ENCODE results near the gene HTRA1.

The HTRA1 gene

GRCh38 chr10:122543676-122544445, 82.5 kb downstream of the HTRA1 start:
- Histone ChIP-seq H3K9ac (ENCODE audit: low read length in 2 of 2) (no peak overlapping the region), H3K27me3 (ENCODE audit: control insufficient read depth in 1 of 2, insufficient read depth in 2 of 2, low read length in 2 of 2) (no peaks in the 10 kb centered on the region), H3K9me3 (ENCODE audit: control insufficient read depth in 2 of 2, low read length in 2 of 2) (no peaks in the 10 kb centered on the region), H3K4me3 (ENCODE audit: low read length in 2 of 2) (no peak overlapping the region), H3K4me1 (ENCODE audit: control insufficient read depth, insufficient read depth, low read length) (no peaks in the 10 kb centered on the region), H3K36me3 (ENCODE audit: control insufficient read depth in 2 of 2, insufficient read depth in 2 of 2, low read length in 2 of 2) (no peaks in the 10 kb centered on the region), H3K27ac (ENCODE audit: low read length) (no peak overlapping the region)

GRCh38 chr10:122544493-122544892, 83.1 kb downstream of the HTRA1 start:
- Histone ChIP-seq H3K27me3 (ENCODE audit: control insufficient read depth in 1 of 2, insufficient read depth in 2 of 2, low read length in 2 of 2) (no peaks in the 10 kb centered on the region), H3K4me3 (ENCODE audit: low read length in 2 of 2) (no peak overlapping the region), H3K9ac (ENCODE audit: low read length in 2 of 2) (no peak overlapping the region), H3K27ac (ENCODE audit: low read length) (no peak overlapping the region), H3K4me1 (ENCODE audit: control insufficient read depth, insufficient read depth, low read length) (no peaks in the 10 kb centered on the region), H3K36me3 (ENCODE audit: control insufficient read depth in 2 of 2, insufficient read depth in 2 of 2, low read length in 2 of 2) (no peaks in the 10 kb centered on the region), H3K9me3 (ENCODE audit: control insufficient read depth in 2 of 2, low read length in 2 of 2) (no peaks in the 10 kb centered on the region)

GRCh38 chr10:122546242-122546641, 84.9 kb downstream of the HTRA1 start:
- H3K9ac ChIP-seq (ENCODE audit: low read length in 2 of 2) = no peak overlapping the region
- H3K4me1 ChIP-seq (ENCODE audit: control insufficient read depth, insufficient read depth, low read length) = no peaks in the 10 kb centered on the region

GRCh38 chr10:122548407-122549085, 87.2 kb downstream of the HTRA1 start:
- Histone ChIP-seq H3K27ac (ENCODE audit: low read length) (no peak overlapping the region), H3K4me1 (ENCODE audit: control insufficient read depth, insufficient read depth, low read length) (no peaks in the 10 kb centered on the region)

More at GRCh38 chr10:122546242-122546641, 84.9 kb downstream of the HTRA1 start:
- Histone ChIP-seq H3K27me3 (ENCODE audit: control insufficient read depth in 1 of 2, insufficient read depth in 2 of 2, low read length in 2 of 2) (no peaks in the 10 kb centered on the region), H3K36me3 (ENCODE audit: control insufficient read depth in 2 of 2, insufficient read depth in 2 of 2, low read length in 2 of 2) (no peaks in the 10 kb centered on the region), H3K4me3 (ENCODE audit: low read length in 2 of 2) (no peak overlapping the region), H3K27ac (ENCODE audit: low read length) (no peak overlapping the region), H3K9me3 (ENCODE audit: control insufficient read depth in 2 of 2, low read length in 2 of 2) (no peaks in the 10 kb centered on the region)

GRCh38 chr10:122549636-122550035, 88.3 kb downstream of the HTRA1 start:
- H3K9ac ChIP-seq (ENCODE audit: low read length in 2 of 2) = no peak overlapping the region
- H3K4me3 ChIP-seq (ENCODE audit: low read length in 2 of 2) = no peak overlapping the region
- no peaks in the 10 kb centered on the region for H3K27me3 ChIP-seq (ENCODE audit: control insufficient read depth in 1 of 2, insufficient read depth in 2 of 2, low read length in 2 of 2)
- H3K27ac ChIP-seq (ENCODE audit: low read length) = no peak overlapping the region
- no peaks in the 10 kb centered on the region for H3K9me3 ChIP-seq (ENCODE audit: control insufficient read depth in 2 of 2, low read length in 2 of 2)
- no peaks in the 10 kb centered on the region for H3K4me1 ChIP-seq (ENCODE audit: control insufficient read depth, insufficient read depth, low read length)
- no peaks in the 10 kb centered on the region for H3K36me3 ChIP-seq (ENCODE audit: control insufficient read depth in 2 of 2, insufficient read depth in 2 of 2, low read length in 2 of 2)

More at GRCh38 chr10:122548407-122549085, 87.2 kb downstream of the HTRA1 start:
- no peaks in the 10 kb centered on the region for H3K9me3 ChIP-seq (ENCODE audit: control insufficient read depth in 2 of 2, low read length in 2 of 2)
- no peak overlapping the region for H3K4me3 ChIP-seq (ENCODE audit: low read length in 2 of 2)
- no peaks in the 10 kb centered on the region for H3K36me3 ChIP-seq (ENCODE audit: control insufficient read depth in 2 of 2, insufficient read depth in 2 of 2, low read length in 2 of 2)
- no peak overlapping the region for H3K9ac ChIP-seq (ENCODE audit: low read length in 2 of 2)
- H3K27me3 ChIP-seq (ENCODE audit: control insufficient read depth in 1 of 2, insufficient read depth in 2 of 2, low read length in 2 of 2) = no peaks in the 10 kb centered on the region

GRCh38 chr10:122550427-122550826, 89.1 kb downstream of the HTRA1 start:
- Histone ChIP-seq H3K27me3 (ENCODE audit: control insufficient read depth in 1 of 2, insufficient read depth in 2 of 2, low read length in 2 of 2) (no peaks in the 10 kb centered on the region), H3K4me3 (ENCODE audit: low read length in 2 of 2) (no peak overlapping the region), H3K4me1 (ENCODE audit: control insufficient read depth, insufficient read depth, low read length) (no peaks in the 10 kb centered on the region), H3K27ac (ENCODE audit: low read length) (no peak overlapping the region), H3K9me3 (ENCODE audit: control insufficient read depth in 2 of 2, low read length in 2 of 2) (no peaks in the 10 kb centered on the region), H3K9ac (ENCODE audit: low read length in 2 of 2) (no peak overlapping the region), H3K36me3 (ENCODE audit: control insufficient read depth in 2 of 2, insufficient read depth in 2 of 2, low read length in 2 of 2) (no peaks in the 10 kb centered on the region)

- no peak overlapping the region for H3K27ac ChIP-seq (ENCODE audit: low read length)
- no peaks in the 10 kb centered on the region for H3K9me3 ChIP-seq (ENCODE audit: control insufficient read depth in 2 of 2, low read length in 2 of 2)
- no peaks in the 10 kb centered on the region for H3K4me1 ChIP-seq (ENCODE audit: control insufficient read depth, insufficient read depth, low read length)
- H3K36me3 ChIP-seq (ENCODE audit: control insufficient read depth in 2 of 2, insufficient read depth in 2 of 2, low read length in 2 of 2) = no peaks in the 10 kb centered on the region
- no peak overlapping the region for H3K9ac ChIP-seq (ENCODE audit: low read length in 2 of 2)
- no peaks in the 10 kb centered on the region for H3K27me3 ChIP-seq (ENCODE audit: control insufficient read depth in 1 of 2, insufficient read depth in 2 of 2, low read length in 2 of 2)
- H3K4me3 ChIP-seq (ENCODE audit: low read length in 2 of 2) = no peak overlapping the region
Measured at GRCh38 chr10:122550983-122551382, 89.6 kb downstream of the HTRA1 start.

GRCh38 chr10:122551450-122551849, 90.1 kb downstream of the HTRA1 start:
- Histone ChIP-seq H3K9ac (ENCODE audit: low read length in 2 of 2) (no peak overlapping the region), H3K27ac (ENCODE audit: low read length) (no peak overlapping the region), H3K9me3 (ENCODE audit: control insufficient read depth in 2 of 2, low read length in 2 of 2) (no peaks in the 10 kb centered on the region), H3K4me3 (ENCODE audit: low read length in 2 of 2) (no peak overlapping the region), H3K36me3 (ENCODE audit: control insufficient read depth in 2 of 2, insufficient read depth in 2 of 2, low read length in 2 of 2) (no peaks in the 10 kb centered on the region), H3K4me1 (ENCODE audit: control insufficient read depth, insufficient read depth, low read length) (no peaks in the 10 kb centered on the region), H3K27me3 (ENCODE audit: control insufficient read depth in 1 of 2, insufficient read depth in 2 of 2, low read length in 2 of 2) (no peaks in the 10 kb centered on the region)

- Histone ChIP-seq H3K9ac (ENCODE audit: low read length in 2 of 2) (no peak overlapping the region), H3K36me3 (ENCODE audit: control insufficient read depth in 2 of 2, insufficient read depth in 2 of 2, low read length in 2 of 2) (no peaks in the 10 kb centered on the region), H3K9me3 (ENCODE audit: control insufficient read depth in 2 of 2, low read length in 2 of 2) (no peaks in the 10 kb centered on the region), H3K27ac (ENCODE audit: low read length) (no peak overlapping the region), H3K4me1 (ENCODE audit: control insufficient read depth, insufficient read depth, low read length) (no peaks in the 10 kb centered on the region), H3K27me3 (ENCODE audit: control insufficient read depth in 1 of 2, insufficient read depth in 2 of 2, low read length in 2 of 2) (peaks cover 0 to under 1% of the 10 kb centered on the region in 2 donors), H3K4me3 (ENCODE audit: low read length in 2 of 2) (no peak overlapping the region)
Measured at GRCh38 chr10:122553341-122553740, 92.0 kb downstream of the HTRA1 start.

- H3K27ac ChIP-seq (ENCODE audit: low read length) = no peak overlapping the region
- H3K4me1 ChIP-seq (ENCODE audit: control insufficient read depth, insufficient read depth, low read length) = no peaks in the 10 kb centered on the region
- H3K9me3 ChIP-seq (ENCODE audit: control insufficient read depth in 2 of 2, low read length in 2 of 2) = no peaks in the 10 kb centered on the region
- H3K36me3 ChIP-seq (ENCODE audit: control insufficient read depth in 2 of 2, insufficient read depth in 2 of 2, low read length in 2 of 2) = no peaks in the 10 kb centered on the region
- no peak overlapping the region for H3K9ac ChIP-seq (ENCODE audit: low read length in 2 of 2)
- H3K27me3 ChIP-seq (ENCODE audit: control insufficient read depth in 1 of 2, insufficient read depth in 2 of 2, low read length in 2 of 2) = peaks cover 0 to 2% of the 10 kb centered on the region in 2 donors
- H3K4me3 ChIP-seq (ENCODE audit: low read length in 2 of 2) = no peak overlapping the region
Measured at GRCh38 chr10:122554131-122555036, 93.0 kb downstream of the HTRA1 start.

Data from stomach smooth muscle (tissue), 2 donors.